NCI-H2196 (cell line): ENCODE measurements around the gene SLC7A14.

Experiments
- DNase-seq: peaks from one replicate; lab custom pipeline; 2025; ENCODE audit not compliant: unreplicated experiment; lab: John Stamatoyannopoulos, UW

SLC7A14 gene

GRCh38 chr3:170585937-170586310, at the start of gene SLC7A14:
Gene SLC7A14 (minus strand): TSS chr3:170586075. CDS start chr3:170526936, 59,139 bp downstream.
- DNase-seq, result peak; percentile 20

- DNase-seq, result no peak
These were observed 49.5 kb upstream of the SLC7A14 start for GRCh38 chr3:170635385-170635735.

GRCh38 chr3:170634663-170635384, 48.9 kb upstream of the SLC7A14 start:
- DNase-seq, result no peak

- no peak for DNase-seq
These were observed 47.7 kb upstream of the SLC7A14 start for GRCh38 chr3:170633573-170633972.

DNA sequence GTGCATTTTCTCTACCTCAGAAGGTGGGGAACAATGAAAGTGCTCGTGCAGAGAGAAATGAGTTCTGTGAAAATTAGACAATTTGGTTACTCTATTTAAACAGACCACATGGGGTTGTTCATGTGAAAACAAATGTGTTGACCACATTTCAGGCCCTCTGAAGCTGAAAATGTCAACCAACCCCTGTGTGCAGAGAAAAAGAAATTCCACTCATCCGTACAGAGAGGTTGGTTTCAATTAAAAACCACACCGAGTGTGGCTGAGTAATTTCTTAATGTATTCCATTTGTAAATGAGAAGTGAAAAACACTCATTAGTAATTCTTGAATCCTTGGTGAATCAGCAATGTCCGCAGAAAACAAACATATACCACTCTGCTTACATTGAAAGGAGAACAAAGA, 46.9 kb upstream of the SLC7A14 start:
- DNase-seq, result no peak

DNA sequence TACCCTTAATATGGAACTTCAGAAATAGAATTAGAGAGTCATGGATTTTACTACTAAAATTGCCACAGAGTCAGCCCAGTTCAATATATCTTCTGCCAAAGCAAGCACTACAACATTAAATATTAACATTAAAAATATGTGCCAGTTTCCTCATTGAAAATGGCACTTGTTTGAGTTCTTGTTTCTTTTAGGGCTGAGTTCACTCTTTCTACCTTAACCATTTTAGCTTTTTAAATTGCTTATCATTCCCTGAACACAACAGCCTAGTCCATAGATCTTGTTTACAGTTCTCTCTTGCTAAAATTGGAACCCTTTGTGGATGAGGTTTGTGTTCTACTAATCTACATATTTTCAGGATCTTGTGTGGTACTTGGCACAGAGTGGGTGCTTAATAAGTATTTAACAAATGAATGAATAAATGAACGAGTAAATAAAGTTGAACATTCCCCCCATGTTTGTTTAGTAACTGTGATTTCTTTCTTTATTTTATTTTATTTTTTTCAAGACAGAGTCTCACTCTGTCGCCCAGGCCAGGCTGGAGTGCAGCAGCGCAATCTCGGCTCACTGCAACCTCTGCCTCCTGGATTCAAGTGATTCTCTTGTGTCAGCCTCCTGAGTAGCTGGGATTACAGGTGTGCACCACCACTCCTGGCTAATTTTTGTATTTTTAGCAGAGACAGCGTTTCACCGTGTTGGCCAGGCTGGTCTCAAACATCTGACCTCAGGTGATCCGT, 46.0 kb upstream of the SLC7A14 start:
- DNase-seq, result no peak

GRCh38 chr3:170623524-170623923, 37.6 kb upstream of the SLC7A14 start:
- DNase-seq, result no peak

GRCh38 chr3:170622369-170623159, 36.7 kb upstream of the SLC7A14 start:
- DNase-seq, result no peak

DNA sequence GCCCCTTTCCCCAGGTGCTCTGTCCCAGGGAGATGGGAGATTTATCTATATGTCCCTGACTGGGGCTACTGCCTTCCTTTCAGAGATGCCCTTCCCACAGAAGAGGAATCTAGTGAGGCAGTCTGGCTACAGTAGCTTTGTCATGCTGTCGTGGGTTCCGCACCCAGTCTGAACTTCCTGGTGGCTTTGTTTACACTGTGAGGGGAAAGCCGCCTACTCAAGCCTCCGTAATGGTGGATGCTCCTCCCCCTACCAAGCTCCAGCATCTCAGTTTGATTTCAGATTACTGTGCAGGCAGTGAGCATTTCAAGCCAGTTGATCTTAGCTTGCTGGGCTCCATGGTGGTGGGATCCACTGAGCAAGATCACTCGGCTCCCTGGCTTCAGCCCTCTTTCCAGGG, 35.4 kb upstream of the SLC7A14 start:
- no peak for DNase-seq

GRCh38 chr3:170614214-170614966, 28.5 kb upstream of the SLC7A14 start:
- DNase-seq, result no peak

DNA sequence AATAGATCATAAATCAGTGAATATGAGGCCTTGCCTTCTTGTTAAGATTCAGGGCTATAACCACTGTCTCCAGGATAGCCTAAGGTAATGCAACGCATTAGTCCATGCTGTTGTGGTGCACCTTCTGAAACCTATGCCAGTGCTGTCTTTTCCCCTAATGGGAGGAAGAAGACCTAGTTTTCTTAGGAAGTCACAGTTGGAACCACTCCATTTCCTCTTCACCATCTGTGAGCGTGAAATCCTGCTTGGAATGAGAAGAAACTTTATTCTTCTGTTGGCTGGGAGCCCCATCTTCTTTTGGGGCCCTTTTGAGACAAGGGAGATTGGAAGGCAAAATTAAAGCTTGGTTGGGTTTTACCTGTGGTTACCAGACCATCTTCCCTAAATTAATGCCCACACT, 25.9 kb upstream of the SLC7A14 start:
- DNase-seq, result no peak

DNA sequence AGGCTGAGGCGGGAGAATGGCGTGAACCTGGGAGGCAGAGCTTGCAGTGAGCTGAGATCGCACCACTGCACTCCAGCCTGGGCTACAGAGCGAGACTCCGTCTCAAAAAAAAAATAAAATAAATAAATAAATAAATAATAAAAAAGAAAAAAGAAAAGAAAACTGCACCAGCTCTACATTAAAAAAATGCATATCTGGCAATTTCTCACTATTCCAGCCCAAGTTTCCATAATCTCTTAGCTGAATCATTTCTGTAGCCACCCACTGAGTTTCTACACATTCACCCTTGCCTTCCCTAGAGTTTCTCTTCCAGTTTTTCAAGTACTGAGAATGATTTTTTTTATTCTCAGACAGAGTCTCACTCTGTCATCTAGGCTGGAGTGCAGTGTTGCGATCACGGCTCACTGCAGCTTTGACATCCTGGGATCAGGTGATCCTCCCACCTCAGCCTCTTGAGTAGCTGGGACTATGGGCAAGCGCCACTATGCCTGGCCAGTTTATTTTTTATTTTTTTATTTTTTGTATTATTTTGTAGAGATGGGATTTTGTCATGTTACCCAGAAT, 24.5 kb upstream of the SLC7A14 start:
- DNase-seq, result no peak

GRCh38 chr3:170608475-170608874, 22.6 kb upstream of the SLC7A14 start:
- no peak for DNase-seq

GRCh38 chr3:170606675-170607074, 20.8 kb upstream of the SLC7A14 start:
- no peak for DNase-seq

- DNase-seq, result no peak
These were observed 19.6 kb upstream of the SLC7A14 start for GRCh38 chr3:170605490-170605889.

DNA sequence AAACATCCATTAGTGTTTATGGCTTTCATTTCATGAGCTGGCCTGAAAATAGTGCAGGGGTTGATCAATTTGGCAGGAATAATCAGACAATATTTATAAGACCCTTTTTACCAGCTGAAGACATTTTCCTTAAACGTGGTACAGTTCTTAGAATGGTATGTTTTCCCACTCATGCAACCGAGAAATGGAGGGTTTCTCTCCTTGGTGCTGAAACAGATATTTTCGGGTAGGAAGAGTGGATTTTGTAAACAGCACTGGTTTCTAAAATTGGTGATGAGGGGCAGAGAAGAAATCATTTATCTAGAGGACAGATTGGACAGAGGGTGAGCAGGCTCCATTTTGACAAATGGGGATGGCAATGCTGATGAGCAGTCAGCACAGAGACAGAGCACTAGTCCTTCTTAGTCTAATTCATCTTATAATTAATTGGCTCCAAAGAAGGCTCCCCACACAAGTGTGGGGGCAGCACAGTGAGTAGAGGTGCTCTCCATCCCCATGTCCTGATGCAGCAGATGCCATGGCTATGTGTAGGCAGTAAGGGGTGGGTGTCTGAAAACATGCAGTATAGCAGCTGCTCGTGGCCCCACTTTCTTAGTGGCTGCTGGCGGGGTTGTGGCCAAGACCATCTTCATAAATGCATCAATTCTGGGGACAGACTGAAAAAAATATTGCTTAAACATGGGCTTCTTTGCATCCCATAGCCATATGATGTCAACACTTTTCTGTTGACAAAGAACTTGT, 18.1 kb upstream of the SLC7A14 start:
- no peak for DNase-seq

GRCh38 chr3:170602556-170602955, 16.7 kb upstream of the SLC7A14 start:
- DNase-seq, result no peak

DNA sequence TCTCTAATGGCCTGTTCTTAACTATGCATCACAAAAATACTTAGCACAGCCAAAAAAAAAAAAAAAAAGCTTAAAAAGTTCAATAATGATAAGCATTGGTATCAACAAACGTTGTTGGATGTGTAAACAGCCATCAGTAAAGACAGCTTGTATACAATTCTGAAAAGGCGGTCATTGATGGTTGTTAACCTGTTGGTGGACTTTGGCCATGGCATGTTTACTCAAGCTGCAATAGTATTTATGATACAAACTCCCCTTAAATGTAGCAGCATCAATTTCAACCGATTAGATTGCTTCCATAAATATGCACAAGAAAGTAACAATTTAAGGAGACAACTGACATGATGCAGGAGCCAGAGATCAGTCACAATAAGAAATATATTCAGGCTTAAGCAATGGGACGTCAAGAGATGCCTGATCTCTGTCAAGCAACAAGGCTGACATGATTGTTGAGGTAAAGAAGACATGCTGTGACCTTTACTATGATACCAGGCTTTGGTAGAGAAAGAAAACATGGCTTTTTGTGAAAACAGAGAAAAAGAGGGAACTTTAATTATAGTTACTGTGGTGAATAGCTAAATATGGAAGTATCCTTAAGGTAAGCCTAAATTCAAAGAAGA, 14.2 kb upstream of the SLC7A14 start:
- no peak for DNase-seq

GRCh38 chr3:170599091-170599490, 13.2 kb upstream of the SLC7A14 start:
- DNase-seq, result no peak

- DNase-seq, result no peak
These were observed 12.2 kb upstream of the SLC7A14 start for GRCh38 chr3:170598091-170598502.
